Esophagus squamous epithelium (tissue), 5 donors: ENCODE measurements around the gene HMOX1. TPM values are rescaled to one million over a fixed set of nuclear protein-coding genes. Genes with fewer than 3 reads are reported as not detected.

Source experiments
- DNase-seq: peaks from one replicate; lab custom pipeline; 2025; lab: John Stamatoyannopoulos, UW
- H3K27ac ChIP-seq, 4 donors: fragments of 200-600 bp; sonication (generic); one replicate each; pipeline ENCODE4 v1.5.1; 2016 to 2019; ENCODE audit warnings: mild to moderate bottlenecking in 1 of 4
- H3K27me3 ChIP-seq, 4 donors: fragments of 200-600 bp; sonication (generic); 1 replicate in 3 of 4; 2 replicates in 1 of 4; pipeline versions ENCODE4 v1.5.1 to v1.6.0; 2017 to 2021; ENCODE audit warnings: antibody characterized with exemption in 1 of 4
- H3K36me3 ChIP-seq, 3 donors: fragments of 200-600 bp; sonication (generic); one replicate each; pipeline ENCODE4 v1.5.1; 2016 to 2019
- H3K4me1 ChIP-seq, 3 donors: fragments of 200-600 bp; sonication (generic); one replicate each; pipeline ENCODE4 v1.5.1; 2017 to 2019
- H3K4me3 ChIP-seq, 4 donors: fragments of 200-600 bp; sonication (generic); 1 replicate in 3 of 4; 2 replicates in 1 of 4; pipeline ENCODE4 v1.5.1; 2016 to 2019; ENCODE audit warnings: mild to moderate bottlenecking in 2 of 4, moderate library complexity in 1 of 4
- H3K9me3 ChIP-seq, 3 donors: fragments of 200-600 bp; sonication (generic); one replicate each; pipeline ENCODE4 v1.5.1; 2016 to 2019
- POLR2A ChIP-seq, 4 donors: fragments of 450-650 bp; IDR thresholded peaks; one replicate each; pipeline ENCODE4 v1.6.1; 2017; ENCODE audit warnings: antibody characterized with exemption in 4 of 4, mild to moderate bottlenecking in 4 of 4, moderate library complexity in 3 of 4
- WGBS, 2 donors: methylation state at CpG; one replicate each; pipeline ENCODE4 v1.1.5; 2018; 5-methylcytosine and 5-hydroxymethylcytosine counted together
- intact Hi-C: fragments of 100-400 bp; cut with DNase I; formaldehyde crosslinking; loops from one replicate; pipeline ENCODE4 v1.15.0; 2022
- total RNA-seq, 4 donors: library from RNA; depleted of rRNA; stranded (reverse); fragments of >200 nt; gene quantifications; one replicate each; pipeline ENCODE4 v1.1.0, GENCODE V29; 2016
- TF ChIP-seq, protein P1 (sequence below), 6 experiments: fragments of 450-650 bp in 4 of 6; fragments of 200-600 bp in 2 of 6; sonication (generic) in 2 of 6; IDR thresholded peaks; one replicate each; pipeline ENCODE4 v1.5.1; 2016 to 2019; ENCODE audit warnings: antibody characterized with exemption in 6 of 6, mild to moderate bottlenecking in 4 of 6, moderate library complexity in 4 of 6
- donor health status: DM: yes; HTN: yes; CAD: no.

HMOX1 gene
- total RNA-seq, 4 donors from 2014 or later, result 13.0 to 39.0 (median 18.3) TPM

DNA sequence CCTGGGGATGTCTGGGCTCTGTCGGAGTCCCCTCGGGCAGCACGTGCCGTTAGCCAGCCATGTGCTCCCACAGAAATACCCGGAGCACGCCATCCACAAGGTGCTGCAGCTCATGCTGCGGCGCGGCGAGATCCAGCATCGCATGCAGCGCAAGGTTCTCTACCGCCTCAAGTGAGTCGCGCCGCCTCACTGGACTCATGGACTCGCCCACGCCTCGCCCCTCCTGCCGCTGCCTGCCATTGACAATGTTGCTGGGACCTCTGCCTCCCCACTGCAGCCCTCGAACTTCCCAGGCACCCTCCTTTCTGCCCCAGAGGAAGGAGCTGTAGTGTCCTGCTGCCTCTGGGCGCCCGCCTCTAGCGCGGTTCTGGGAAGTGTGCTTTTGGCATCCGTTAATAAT lies 43.2 kb downstream of the HMOX1 start:
- no peaks in the 10 kb centered on the region for H3K9me3 ChIP-seq
- H3K27me3 ChIP-seq, result no peaks in the 10 kb centered on the region
- intact Hi-C loops, result loop anchor here (10.0 kb wide), 1 partner anchor 79 kb away; no protein-coding TSS in a partner anchor
- 96 to 100% methylated on average over 5 to 26 of the region's 26 CpGs for WGBS, 2 donors
- no peak for TF ChIP-seq POLR2A (IDR thresholded peaks at IDR 0.05)
- TF ChIP-seq, protein P1, sequence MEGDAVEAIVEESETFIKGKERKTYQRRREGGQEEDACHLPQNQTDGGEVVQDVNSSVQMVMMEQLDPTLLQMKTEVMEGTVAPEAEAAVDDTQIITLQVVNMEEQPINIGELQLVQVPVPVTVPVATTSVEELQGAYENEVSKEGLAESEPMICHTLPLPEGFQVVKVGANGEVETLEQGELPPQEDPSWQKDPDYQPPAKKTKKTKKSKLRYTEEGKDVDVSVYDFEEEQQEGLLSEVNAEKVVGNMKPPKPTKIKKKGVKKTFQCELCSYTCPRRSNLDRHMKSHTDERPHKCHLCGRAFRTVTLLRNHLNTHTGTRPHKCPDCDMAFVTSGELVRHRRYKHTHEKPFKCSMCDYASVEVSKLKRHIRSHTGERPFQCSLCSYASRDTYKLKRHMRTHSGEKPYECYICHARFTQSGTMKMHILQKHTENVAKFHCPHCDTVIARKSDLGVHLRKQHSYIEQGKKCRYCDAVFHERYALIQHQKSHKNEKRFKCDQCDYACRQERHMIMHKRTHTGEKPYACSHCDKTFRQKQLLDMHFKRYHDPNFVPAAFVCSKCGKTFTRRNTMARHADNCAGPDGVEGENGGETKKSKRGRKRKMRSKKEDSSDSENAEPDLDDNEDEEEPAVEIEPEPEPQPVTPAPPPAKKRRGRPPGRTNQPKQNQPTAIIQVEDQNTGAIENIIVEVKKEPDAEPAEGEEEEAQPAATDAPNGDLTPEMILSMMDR (IDR thresholded peaks at IDR 0.05), result no peak
- no peak for DNase-seq
- H3K4me3 ChIP-seq, result no peak overlapping the region
- no peaks in the 10 kb centered on the region for H3K4me1 ChIP-seq
- H3K36me3 ChIP-seq, result peaks cover 0 to 80% (median 26%) of the 10 kb centered on the region in 3 donors
- no peak overlapping the region for H3K27ac ChIP-seq

DNA sequence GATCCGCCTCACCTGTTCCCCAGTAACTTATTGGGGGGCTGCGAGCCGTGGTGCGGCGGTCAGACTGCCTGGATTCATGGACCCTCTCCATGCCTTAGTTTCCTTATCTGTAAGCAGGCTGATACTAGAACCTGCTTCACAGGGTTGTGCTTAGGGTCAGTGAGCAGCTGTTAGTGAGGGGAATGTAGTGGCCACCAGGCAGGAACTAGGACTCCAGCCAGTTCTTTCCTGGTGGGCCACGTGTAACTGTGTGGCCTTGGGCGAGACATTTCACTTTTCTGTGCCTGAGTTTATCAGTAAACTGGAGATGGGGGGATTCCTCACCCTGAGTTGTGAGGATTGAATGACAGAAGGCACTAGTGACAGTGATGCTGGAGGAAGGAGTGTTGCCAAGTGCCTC lies 43.9 kb downstream of the HMOX1 start:
- intact Hi-C loops, result loop anchor here (10.0 kb wide), 1 partner anchor 80 kb away; no protein-coding TSS in a partner anchor
- H3K4me1 ChIP-seq, result no peaks in the 10 kb centered on the region
- TF ChIP-seq, protein P1 (IDR thresholded peaks at IDR 0.05), result no peak
- TF ChIP-seq POLR2A (IDR thresholded peaks at IDR 0.05), result no peak

DNA sequence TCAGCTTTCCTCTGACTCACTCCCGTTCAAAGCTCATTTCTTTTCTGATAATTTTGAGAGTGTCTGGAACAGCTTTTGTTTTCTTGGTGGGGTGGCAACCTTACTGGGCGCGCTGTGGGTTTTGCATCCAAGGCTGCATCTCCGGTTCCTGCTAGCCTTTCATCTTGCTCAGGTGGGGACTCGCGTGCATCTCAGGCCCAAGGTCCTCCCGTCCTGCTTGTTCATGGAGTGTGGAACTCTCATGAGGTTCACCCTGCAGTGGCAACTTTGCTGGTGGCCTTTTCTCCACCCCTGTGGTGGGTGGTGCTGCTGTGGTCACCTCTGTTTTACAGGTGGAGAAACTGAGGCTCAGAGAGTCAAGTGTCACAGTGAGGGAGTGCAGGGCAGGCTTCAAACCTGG lies 44.6 kb downstream of the HMOX1 start:
- H3K27ac ChIP-seq, result no peak overlapping the region
- TF ChIP-seq, protein P1 (IDR thresholded peaks at IDR 0.05), result no peak
- TF ChIP-seq POLR2A (IDR thresholded peaks at IDR 0.05), result no peak
- intact Hi-C loops, result loop anchor here (10.0 kb wide), 1 partner anchor 81 kb away; no protein-coding TSS in a partner anchor

More for the DNA sequence above, 43.9 kb downstream of the HMOX1 start:
- Histone ChIP-seq H3K4me3 (no peak overlapping the region), H3K36me3 (peaks cover 0 to 73% (median 22%) of the 10 kb centered on the region in 3 donors), H3K27me3 (no peaks in the 10 kb centered on the region), H3K9me3 (no peaks in the 10 kb centered on the region), H3K27ac (no peak overlapping the region)
- 80 to 93% methylated on average over 2 to 6 of the region's 7 CpGs for WGBS, 2 donors
- DNase-seq, result no peak

DNA sequence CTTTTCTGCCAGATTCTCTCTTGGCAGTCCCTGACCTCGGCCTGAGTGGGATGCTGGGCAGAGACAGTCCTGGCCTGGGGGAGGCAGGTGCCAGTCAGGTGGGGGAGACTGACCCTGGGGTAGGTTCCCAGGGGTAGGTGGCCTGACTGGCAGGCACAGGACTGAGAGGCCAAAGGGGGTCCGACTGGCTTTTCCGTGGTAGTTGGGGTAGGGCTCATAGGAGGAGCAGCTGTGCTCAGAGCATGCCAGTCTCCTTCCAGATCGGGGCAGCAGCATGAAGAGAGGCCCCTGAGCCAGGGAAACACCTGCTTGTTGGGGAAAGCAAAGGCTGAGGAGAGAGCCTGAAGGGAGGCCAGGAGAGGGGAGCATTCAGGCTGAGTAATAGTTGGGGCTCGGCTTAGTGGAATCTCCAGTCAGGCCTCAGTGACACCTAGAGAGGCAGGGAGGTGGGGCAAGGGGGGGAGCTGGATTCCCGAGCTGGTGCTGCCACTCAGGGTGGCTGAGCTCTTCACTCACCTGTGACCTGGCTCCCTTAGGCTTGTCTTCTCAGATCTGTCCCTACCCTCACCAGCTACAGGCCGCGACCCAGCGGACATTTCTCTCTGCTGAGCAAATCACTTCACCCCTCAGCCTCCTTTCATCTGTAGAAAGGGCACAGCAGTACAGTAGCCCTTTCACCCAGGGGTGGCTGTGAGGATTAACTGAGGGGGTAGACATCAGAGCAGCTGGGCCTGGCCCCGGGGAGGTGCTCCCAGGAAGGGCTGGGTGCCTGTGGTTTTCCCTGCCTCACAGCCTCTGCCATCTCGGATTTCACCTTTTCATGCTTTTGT lies 45.3 kb downstream of the HMOX1 start:
- no peaks in the 10 kb centered on the region for H3K27me3 ChIP-seq
- no peak overlapping the region for H3K27ac ChIP-seq
- intact Hi-C loops, result loop anchor here (10.0 kb wide), 1 partner anchor 81 kb away; no protein-coding TSS in a partner anchor
- no peaks in the 10 kb centered on the region for H3K9me3 ChIP-seq
- H3K4me3 ChIP-seq, result no peak overlapping the region
- peaks cover 0 to 58% (median 12%) of the 10 kb centered on the region in 3 donors for H3K36me3 ChIP-seq
- peaks cover 0 to 8% (median 3%) of the 10 kb centered on the region in 3 donors for H3K4me1 ChIP-seq
- TF ChIP-seq POLR2A (IDR thresholded peaks at IDR 0.05), result no peak
- TF ChIP-seq, protein P1 (IDR thresholded peaks at IDR 0.05), result no peak
- 64 to 84% methylated on average over 6 to 8 of the region's 11 CpGs for WGBS, 2 donors
- no peak for DNase-seq

More for the DNA sequence above, 44.6 kb downstream of the HMOX1 start:
- H3K36me3 ChIP-seq, result peaks cover 0 to 65% (median 14%) of the 10 kb centered on the region in 3 donors
- DNase-seq, result no peak
- 83 to 90% methylated on average over 7 of the region's 7 CpGs for WGBS, 2 donors
- peaks cover 0 to 2% (median 0%) of the 10 kb centered on the region in 3 donors for H3K4me1 ChIP-seq
- H3K4me3 ChIP-seq, result no peak overlapping the region
- no peaks in the 10 kb centered on the region for H3K9me3 ChIP-seq
- no peaks in the 10 kb centered on the region for H3K27me3 ChIP-seq

DNA sequence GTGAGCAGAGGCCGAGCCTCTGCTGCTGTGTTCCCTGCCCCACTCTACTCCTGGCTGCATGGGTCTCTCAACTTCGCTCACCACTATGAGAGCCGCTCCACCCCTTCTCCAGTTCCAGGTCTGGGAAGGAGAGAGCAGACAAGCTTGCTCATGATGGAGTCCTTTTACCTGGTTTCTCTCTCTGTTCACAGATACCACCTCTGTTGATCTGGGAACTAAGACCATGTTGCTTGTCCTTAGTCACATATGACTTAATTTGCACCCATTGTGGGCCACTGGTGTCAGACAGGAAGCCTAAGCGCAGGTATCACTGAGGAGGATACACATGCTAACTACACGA lies 45.9 kb downstream of the HMOX1 start:
- intact Hi-C loops, result loop anchor here (10.0 kb wide), 1 partner anchor 82 kb away; no protein-coding TSS in a partner anchor
- Histone ChIP-seq H3K9me3 (no peaks in the 10 kb centered on the region), H3K27me3 (no peaks in the 10 kb centered on the region), H3K4me3 (no peak overlapping the region), H3K36me3 (peaks cover 0 to 53% (median 10%) of the 10 kb centered on the region in 3 donors), H3K27ac (no peak overlapping the region), H3K4me1 (peaks cover 0 to 14% (median 4%) of the 10 kb centered on the region in 3 donors)
- DNase-seq, result no peak
- 83 to 86% methylated on average over 4 of the region's 5 CpGs for WGBS, 2 donors
- TF ChIP-seq POLR2A (IDR thresholded peaks at IDR 0.05), result no peak
- TF ChIP-seq, protein P1 (IDR thresholded peaks at IDR 0.05), result no peak
